ENCODE data around the gene EEF1AKMT4.

The EEF1AKMT4 gene

DNA sequence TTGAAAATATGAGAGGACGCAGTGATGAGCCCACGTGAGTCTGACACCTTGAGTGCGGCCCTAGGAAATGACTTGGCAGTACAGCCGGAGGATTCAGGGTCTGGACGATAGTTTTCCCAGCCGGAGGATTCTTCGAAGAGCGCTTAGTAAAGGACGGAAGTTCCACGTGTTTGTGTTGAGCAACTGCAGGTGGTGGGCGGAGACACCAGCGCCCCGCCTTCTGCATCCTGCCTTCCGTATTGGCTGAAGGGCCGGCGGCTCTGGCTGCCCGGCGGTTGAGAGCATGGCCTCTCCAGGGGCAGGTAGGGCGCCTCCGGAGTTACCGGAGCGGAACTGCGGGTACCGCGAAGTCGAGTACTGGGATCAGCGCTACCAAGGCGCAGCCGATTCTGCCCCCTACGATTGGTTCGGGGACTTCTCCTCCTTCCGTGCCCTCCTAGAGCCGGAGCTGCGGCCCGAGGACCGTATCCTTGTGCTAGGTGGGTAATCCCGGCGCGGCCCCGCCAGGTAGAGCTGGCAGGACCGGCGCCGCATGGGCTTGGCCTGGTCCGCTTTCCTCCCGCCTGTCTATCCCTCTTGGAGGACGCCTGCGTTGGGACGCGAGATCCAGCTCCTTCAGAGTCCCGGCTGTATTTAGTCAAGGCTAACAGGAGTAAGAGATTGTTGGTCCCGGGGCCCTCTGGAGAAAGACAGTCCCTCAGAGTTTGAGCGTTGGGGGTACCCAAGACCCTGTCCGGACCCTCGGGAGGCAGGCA, at the start of gene EEF1AKMT4:
TSS of gene EEF1AKMT4 (plus strand) at position 261 of the 755 bp plus-strand sequence. CDS start at position 284, 23 bp downstream.
- peak; percentile 98 for DNase-seq (ENCODE audit: low spot score)

DNA sequence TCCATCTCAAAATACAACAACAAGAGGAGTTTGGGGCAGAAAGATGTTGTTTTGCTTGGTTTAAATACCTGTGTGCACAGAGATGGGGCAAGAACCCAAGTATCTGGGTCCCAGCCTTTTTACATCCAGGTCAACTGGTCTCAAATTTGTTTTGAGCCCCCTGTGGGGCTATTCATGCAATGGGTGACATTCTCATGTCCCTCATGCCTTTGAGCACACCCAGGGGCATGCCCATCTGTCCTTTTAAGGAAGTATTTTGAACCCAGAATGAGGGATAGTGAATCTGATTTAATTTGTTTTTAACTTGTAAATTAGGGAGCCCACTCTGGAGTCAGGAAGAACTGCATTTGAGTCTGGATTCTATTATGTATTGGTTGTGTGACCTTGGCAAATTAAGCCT, 48.6 kb upstream of the EEF1AKMT4 start:
- no peak for DNase-seq (ENCODE audit: low spot score)

DNA sequence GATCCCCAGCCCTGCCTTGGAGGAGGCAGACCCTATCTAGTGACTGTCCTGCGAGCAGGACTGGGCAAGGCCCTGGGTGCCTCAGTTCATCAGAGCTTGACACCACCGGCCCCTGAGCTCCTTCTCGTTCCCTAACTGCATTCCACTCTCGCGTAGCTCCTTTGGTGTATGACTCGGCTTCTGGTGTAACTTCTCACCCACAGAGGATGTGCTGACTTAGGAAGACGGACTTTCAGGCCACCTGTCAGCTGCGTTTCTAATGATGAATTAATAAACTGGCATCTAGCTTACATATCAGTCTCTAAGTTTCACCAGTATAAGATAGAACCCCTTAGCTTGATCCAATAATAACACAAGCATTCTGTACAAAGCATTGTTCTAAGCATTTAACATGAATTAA, 45.9 kb upstream of the EEF1AKMT4 start:
- DNase-seq (ENCODE audit: low spot score), result no peak

DNA sequence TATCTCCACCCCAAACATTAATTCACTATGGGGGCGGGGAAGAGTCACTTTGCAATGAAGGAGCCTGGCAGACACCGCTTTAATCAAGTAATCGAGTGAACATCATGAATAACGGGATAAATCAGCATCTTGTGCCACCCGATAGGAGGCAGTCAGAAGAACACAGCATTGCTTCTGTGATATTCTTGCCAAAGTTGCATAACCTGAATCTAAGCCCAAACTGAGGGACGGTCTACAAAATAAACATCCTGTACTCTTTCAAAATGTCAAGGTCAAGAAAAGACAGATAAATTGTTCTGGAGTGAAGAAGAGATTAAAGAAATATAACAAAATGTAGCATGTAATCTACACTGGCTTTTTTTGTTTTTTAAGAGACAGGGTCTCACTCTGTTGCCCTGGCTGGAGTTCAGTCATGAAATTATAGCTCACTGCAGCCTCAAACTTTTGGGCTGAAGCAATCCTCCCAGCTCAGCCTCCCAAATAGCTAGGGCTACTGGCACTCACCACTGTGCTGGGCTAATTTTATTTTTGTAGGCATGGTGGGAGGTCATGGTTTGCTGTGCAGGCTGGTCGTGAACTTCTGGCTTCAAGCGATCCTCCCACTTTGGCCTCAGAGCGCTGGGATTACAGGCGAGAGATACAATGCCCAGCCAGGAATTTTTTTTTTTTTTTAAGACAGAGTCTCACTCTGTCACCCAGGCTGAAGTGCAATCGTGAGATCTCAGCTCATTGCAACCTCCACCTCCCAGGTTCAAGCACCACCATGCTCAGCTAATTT, 40.1 kb upstream of the EEF1AKMT4 start:
- DNase-seq (ENCODE audit: low spot score), result no peak

DNA sequence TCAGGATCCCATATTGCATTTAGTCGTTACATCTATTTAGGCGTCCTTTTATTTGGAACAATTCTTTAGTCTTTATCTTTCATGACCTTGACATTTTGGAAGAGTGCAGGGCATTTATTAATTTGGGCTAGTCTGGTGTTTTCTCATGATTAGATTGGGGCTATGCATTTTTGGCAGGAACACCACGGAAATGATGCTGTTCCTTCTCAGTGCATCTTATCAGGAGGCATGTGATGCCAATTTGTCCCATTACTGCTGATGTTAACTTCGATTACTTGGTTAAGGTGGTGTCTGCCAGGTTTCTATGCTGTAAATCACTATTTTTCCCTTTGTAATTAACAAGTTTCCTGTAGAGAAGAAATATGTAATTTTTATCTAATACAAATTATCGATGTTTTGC, 38.2 kb upstream of the EEF1AKMT4 start:
- no peak for DNase-seq (ENCODE audit: low spot score)

DNA sequence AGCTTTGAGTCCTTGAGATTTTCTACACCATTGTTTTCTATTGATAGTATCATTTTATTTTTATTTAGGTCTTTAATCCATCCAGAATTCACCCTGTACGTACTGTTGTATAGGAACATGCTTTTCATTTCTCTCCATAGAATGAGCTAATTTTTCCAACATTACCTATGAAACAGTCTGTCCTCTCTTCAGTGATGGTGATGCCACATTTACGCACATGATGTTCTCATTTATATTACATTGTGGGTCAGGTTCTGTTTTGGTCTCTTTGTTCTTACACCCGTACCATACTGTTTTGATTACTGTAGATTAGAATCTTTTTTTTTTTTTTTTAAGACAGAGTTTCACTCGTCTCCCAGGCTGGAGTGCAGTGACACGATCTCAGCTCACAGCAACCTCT, 37.8 kb upstream of the EEF1AKMT4 start:
- DNase-seq (ENCODE audit: low spot score), result no peak

DNA sequence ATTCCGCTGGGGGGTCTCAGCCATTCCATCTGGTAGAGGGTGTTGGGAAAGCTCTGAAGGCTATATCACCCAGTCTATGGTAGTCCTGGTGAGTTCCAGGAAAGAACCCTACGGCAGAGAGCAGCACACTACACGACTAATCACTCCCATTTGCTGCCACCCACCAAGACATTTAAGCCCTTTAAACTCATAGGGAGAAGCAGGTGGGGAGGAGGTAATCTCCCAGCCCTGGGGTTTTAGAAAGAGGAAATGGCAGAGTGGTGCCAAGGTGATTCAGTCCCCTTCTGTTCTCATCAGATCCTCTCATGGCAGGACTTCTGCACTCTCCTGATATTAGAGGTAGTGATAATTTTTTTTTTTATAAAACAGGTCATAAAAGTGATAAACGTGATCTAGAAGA, 30.7 kb upstream of the EEF1AKMT4 start:
- DNase-seq (ENCODE audit: low spot score), result no peak

DNA sequence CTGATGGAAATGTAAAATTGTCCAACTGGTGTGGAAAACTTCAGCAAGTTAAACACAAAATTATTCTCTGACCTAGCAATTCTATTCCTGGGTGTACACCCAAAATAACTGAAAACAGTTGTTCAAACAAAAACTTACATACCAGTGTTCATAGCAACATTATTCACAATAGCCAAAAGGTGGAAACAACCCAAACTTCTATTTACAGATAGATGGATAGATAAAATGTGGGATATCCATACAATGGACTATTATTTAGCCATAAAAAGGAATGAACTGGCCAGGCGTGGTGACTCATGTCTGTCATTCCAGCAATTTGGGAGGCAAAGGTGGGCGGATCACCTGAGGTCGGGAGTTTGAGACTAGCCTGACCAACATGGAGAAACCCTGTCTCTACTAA, 27.0 kb upstream of the EEF1AKMT4 start:
- no peak for DNase-seq (ENCODE audit: low spot score)

DNA sequence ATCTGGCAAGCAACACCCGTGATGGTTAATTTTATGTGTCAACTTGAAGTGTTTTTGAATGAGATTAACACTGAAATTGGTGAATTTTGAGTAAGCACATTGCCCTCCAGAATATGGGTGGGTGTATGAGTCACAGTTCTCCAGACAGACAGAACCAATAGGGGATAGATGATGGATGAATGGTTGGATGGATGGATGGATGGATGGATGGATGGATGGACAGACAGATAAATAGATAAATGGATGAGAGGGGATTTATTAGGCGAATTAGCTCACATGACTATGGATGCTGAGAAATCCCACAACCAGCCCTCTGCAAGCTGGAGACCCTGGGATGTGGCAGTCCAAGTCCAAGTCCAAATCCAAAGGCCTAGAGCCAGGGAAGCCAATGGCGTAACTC, 25.5 kb upstream of the EEF1AKMT4 start:
- DNase-seq (ENCODE audit: low spot score), result no peak

DNA sequence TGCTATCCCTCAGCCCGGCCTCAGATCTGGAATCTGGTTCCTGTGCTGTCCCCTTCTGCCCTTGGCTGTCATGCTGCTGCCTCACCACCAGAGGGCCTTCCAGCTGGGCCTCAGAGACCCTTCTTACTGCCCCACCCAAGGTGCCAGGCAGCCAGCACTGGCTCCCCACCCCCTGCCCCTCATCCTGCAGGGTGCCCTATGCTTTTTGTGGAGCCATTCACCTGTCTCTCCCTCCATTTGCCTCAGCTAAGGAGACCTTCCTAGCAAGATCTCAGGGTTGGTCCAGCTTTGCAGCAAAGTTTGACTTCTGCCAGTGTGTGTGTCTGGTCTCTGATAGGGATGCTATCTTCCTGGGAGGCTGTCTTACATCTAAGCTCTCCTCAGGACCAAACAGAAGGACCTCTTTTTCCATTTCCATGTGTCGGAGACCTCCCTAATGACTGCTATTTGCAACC, 22.0 kb upstream of the EEF1AKMT4 start:
- DNase-seq (ENCODE audit: low spot score), result peak; percentile 68

DNA sequence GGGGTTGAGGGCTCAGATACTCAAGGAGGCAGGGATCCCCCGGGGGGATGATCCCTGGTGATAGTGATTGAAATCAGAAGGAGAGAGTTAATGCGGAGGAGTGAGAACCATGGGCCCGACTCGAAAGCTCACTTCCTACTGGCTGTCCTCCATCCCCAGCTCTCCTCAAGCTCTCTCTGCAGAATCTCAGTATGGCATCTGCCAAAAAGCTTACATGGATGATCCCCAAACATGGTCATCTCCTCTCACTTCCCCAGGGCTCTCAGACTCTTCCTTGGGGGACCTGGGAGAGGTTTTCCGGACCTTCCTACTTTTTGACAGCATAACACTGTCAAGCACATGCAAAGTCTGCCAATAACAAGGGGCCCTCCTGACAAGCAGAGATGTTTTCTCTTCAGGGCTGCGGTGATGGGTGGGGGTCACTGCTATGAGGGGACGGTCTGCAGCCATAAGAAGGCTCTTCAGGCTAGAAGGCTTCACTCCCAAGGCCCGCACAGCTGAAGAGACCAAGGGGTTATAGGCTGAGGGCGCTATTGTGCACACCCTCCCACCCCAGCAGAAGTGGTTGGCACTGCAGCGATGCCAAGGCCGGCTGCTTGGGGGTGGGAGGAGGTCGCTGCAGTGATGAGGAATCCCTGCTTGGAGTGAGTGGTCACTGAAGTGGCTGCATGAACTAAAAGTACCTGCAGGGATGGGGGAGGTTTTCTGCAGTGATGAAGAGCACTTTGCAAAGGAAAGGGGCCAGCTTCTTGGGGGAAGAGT, 20.9 kb upstream of the EEF1AKMT4 start:
- no peak for DNase-seq (ENCODE audit: low spot score)

DNA sequence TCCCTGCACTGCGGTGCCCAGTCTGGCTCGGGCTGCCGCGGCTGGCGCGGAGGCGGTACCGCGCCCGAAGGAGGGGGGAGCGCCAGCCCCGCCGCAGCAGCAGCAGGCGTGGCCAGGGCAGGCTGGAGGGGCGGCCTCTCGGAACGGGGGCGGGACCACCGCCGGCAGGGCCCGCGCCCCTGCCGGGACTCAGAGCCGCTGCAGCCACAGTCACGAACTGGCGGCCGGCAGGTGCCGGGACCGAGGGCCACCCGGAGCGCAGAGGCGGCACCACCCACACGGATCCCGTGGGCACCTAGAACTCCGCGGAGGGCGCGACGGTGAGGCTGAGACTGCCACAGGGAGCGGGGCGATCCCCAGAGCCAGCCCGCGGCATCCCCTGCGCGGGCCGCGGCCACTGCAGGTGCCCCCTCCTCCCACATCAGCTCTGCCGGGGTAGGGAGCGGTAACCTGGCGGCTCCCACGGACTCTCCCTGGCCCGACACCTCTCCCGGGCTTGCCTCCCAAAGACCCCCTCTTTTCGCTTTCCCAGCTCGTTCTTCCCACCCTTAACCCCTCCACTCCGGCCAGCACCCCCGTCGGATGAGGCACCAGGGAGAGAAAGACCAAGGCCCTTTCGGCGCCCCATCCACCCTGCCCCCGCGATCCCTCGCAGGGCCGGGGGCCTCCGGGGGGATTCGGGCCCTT, 19.9 kb upstream of the EEF1AKMT4 start, which contains the start of gene VWA5B2:
TSS of gene VWA5B2 (plus strand) at position 192 of the 687 bp plus-strand sequence. CDS start 944 bp downstream, outside the sequence.
- DNase-seq (ENCODE audit: low spot score), result peak; percentile 87

DNA sequence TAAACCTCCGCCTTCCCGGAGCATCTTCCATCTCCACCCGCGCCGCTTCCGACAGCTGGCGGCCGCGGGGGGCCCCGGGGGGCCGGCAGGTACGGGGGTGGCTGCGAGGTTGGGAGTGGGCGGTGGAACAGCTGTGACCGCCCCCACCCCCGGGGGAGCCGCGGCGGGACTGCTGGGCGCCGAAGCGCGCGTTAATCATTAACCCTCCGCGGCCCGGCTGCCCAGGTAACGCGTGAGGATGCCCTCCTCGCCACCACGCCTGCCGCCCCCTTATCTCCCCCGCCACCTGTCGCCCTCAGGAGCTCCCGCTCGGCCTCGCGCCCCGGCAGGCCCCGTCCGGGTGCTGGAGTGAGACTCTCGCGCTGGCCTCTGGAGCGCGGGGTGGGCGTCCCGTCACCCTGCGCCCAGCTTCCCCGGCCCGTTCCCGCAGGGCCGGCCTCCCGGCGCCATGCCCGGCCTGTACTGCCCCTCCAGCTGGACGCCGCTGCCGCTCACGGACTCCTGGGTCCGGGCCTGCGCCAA, 19.3 kb upstream of the EEF1AKMT4 start:
- no peak for DNase-seq (ENCODE audit: low spot score)

DNA sequence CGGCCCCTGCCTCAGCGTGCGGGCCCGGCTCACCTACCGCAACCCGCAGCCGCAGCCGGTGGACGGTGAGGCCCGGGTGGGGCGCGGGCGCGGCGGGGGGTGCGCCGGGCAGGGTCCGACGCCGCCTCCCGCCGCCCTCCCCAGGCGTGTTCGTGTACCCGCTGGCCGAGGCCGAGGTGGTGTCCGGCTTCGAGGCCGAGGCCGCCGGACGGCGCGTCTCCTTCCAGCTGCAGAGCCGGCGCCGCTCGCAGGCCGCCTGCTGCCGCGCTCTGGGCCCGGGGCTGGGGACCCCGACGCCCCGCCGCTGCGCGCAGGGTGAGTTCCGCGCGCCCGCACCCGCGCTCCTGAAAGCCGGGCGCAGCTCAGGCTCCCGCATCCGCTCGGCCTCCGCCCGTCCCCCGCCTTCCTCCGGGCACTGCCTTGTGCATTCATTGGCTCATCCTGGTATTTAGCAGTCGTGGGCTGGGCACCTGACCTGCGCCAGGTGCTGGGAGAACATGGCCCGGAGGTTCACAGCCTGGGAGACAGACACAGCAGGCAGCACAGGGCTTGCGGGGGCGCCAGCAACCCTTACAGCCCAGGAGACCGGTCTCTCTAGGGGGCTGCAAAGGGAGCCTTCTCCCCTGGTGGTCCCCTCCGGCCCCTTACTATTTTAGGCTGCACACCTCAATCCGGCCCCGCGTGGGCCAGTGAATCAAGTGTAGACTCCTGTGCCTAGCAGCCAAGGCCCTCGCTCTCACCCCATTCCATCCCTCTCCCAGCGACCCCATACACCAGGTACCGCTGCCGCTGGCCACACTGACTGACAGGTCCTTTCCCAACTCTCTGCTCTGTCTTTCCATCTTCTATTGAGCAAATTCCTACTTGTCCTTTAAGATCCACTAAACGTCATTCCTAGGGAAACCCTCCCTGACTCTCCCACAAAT, 18.6 kb upstream of the EEF1AKMT4 start:
- no peak for DNase-seq (ENCODE audit: low spot score)

DNA sequence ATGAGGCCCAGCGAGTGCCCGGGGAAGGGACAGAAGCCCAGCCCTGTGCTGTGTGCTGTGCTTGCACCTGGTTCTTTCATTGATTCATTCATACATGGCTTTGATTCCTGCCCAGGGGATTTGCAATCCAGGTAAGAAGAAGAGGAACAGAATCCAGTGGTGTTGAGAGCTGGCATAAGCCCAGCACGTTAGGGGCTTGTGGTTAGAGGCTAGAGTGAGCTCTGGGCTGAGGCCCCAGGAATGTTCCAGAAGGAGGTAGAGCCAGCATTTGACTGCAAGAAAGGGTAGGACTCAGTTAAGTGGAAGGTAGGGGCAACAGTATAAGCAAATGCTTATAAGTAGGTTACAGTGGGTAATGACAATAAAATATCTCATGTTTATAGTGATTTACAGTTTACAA, 17.8 kb upstream of the EEF1AKMT4 start:
- no peak for DNase-seq (ENCODE audit: low spot score)

DNA sequence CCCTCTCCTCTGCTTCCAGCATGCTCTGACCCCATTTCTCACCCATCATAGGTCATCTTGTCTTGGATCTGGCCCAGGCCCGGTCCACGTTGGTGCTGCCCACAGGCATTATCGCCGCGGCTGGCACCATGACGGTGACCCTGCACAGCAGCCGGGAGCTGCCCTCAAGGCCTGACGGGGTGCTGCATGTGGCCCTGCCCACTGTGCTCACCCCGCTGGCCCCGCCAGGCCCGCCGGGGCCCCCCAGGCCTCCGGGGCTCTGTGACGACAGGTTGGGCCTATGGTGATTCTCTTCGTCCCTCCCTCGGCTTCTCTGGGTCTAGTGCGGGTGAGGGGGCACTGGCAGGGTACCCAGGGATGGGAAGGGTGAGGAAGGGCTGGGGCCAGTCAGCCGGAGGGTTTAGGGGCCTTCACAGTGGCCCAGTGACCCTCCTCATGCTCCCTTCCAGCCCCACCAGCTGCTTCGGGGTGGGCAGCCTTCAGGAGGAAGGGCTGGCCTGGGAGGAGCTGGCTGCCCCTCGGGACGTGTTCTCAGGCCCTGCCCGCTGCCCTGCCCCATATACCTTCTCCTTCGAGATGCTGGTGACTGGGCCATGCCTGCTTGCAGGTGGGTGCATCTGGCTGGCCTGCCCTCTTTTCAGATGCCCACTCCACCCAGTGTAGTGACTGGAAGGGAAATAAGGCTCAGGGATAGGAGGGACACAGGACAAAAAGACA, 16.2 kb upstream of the EEF1AKMT4 start:
- DNase-seq (ENCODE audit: low spot score), result no peak

DNA sequence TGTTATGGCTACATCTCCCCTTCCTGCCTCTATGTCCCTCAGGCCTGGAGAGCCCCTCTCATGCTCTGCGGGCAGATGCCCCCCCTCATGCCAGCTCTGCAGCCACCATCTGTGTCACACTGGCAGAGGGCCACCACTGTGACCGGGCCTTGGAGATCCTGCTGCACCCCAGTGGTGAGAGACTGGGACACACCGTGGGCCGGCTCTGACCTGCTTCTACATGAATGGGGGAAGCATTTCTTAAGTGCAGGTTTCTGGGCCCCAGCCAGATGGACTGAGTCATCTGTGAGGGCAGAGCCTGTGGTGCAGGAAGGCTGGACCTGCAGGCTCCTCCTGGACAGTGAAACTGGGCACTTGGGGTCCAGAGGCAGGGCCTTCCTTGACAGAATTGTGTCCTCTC, 15.2 kb upstream of the EEF1AKMT4 start:
- peak; percentile 58 for DNase-seq (ENCODE audit: low spot score)

DNA sequence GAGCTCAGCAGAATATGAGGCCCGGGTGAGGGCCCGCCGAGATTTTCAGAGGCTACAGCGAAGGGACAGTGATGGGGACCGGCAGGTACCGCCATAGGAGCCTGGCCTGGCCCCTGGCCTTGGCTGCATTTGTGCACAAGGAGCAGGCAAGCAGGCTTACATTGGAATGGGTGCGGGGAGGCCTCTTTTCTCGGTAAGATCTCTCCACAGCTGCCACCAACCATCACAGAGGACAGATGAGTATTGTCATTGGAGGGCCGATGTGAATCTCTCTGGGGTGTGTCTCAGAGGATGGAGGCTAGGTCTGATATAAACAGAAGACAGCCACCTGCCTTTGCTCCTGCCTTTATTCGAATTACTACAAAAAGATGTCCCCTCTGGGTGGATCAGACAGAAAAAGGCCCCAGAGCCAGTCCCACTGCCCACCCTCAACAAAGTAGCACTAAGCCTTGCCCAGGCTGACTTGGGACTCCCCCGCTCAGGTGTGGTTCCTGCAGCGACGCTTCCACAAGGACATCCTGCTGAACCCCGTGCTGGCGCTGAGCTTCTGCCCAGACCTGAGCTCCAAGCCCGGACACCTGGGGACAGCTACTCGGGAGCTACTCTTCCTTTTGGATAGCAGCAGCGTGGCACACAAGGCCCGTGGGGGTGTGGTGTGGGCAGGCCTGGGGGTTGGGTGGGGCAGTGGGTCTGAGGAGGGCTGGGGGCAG, 14.6 kb upstream of the EEF1AKMT4 start:
- no peak for DNase-seq (ENCODE audit: low spot score)

DNA sequence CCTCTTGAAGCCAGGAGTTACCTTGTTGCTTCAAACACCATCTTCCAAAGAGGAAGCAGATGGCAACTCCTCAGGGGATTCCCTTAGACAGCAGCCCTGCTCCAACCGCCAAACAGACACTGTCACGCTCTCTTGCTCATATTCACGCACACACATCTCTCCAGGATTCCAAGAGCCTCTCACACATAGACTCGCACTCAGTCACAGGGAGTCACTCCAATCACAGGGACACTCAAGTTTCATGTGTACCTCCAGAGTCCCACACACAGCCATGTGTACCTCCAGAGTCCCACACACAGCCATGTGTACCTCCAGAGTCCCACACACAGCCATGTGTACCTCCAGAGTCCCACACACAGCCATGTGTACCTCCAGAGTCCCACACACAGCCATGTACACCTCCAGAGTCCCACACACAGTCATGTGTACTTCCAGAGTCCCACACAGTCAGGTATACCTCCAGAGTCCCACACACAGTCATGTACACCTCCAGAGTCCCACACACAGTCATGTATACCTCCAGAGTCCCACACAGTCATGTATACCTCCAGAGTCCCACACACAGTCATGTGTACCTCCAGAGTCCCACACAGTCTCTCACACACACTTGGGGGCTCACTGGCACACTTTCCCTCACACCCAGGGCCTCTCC, 14.0 kb upstream of the EEF1AKMT4 start:
- no peak for DNase-seq (ENCODE audit: low spot score)

Data from COLO829 (cell line).